Esophagus squamous epithelium (tissue), 5 donors: ENCODE measurements around the gene CLIP4. TPM values are rescaled to one million over a fixed set of nuclear protein-coding genes. Genes with fewer than 3 reads are reported as not detected.

Source experiments
- DNase-seq: peaks from one replicate; lab custom pipeline; 2025; lab: John Stamatoyannopoulos, UW
- H3K27ac ChIP-seq, 4 donors: fragments of 200-600 bp; sonication (generic); one replicate each; pipeline ENCODE4 v1.5.1; 2016 to 2019; ENCODE audit warnings: mild to moderate bottlenecking in 1 of 4
- H3K27me3 ChIP-seq, 4 donors: fragments of 200-600 bp; sonication (generic); 1 replicate in 3 of 4; 2 replicates in 1 of 4; pipeline versions ENCODE4 v1.5.1 to v1.6.0; 2017 to 2021; ENCODE audit warnings: antibody characterized with exemption in 1 of 4
- H3K36me3 ChIP-seq, 3 donors: fragments of 200-600 bp; sonication (generic); one replicate each; pipeline ENCODE4 v1.5.1; 2016 to 2019
- H3K4me1 ChIP-seq, 3 donors: fragments of 200-600 bp; sonication (generic); one replicate each; pipeline ENCODE4 v1.5.1; 2017 to 2019
- H3K4me3 ChIP-seq, 4 donors: fragments of 200-600 bp; sonication (generic); 1 replicate in 3 of 4; 2 replicates in 1 of 4; pipeline ENCODE4 v1.5.1; 2016 to 2019; ENCODE audit warnings: mild to moderate bottlenecking in 2 of 4, moderate library complexity in 1 of 4
- H3K9me3 ChIP-seq, 3 donors: fragments of 200-600 bp; sonication (generic); one replicate each; pipeline ENCODE4 v1.5.1; 2016 to 2019
- POLR2A ChIP-seq, 4 donors: fragments of 450-650 bp; IDR thresholded peaks; one replicate each; pipeline ENCODE4 v1.6.1; 2017; ENCODE audit warnings: antibody characterized with exemption in 4 of 4, mild to moderate bottlenecking in 4 of 4, moderate library complexity in 3 of 4
- WGBS, 2 donors: methylation state at CpG; one replicate each; pipeline ENCODE4 v1.1.5; 2018; 5-methylcytosine and 5-hydroxymethylcytosine counted together
- intact Hi-C: fragments of 100-400 bp; cut with DNase I; formaldehyde crosslinking; loops from one replicate; pipeline ENCODE4 v1.15.0; 2022
- total RNA-seq, 4 donors: library from RNA; depleted of rRNA; stranded (reverse); fragments of >200 nt; gene quantifications; one replicate each; pipeline ENCODE4 v1.1.0, GENCODE V29; 2016
- TF ChIP-seq, protein P1 (sequence below), 6 experiments: fragments of 450-650 bp in 4 of 6; fragments of 200-600 bp in 2 of 6; sonication (generic) in 2 of 6; IDR thresholded peaks; one replicate each; pipeline ENCODE4 v1.5.1; 2016 to 2019; ENCODE audit warnings: antibody characterized with exemption in 6 of 6, mild to moderate bottlenecking in 4 of 6, moderate library complexity in 4 of 6
- donor health status: DM: yes; HTN: yes; CAD: no.

Gene CLIP4
- total RNA-seq, 4 donors from 2014 or later, result 39.7 to 85.3 (median 46.5) TPM

- Histone ChIP-seq H3K36me3 (peaks cover 0 to 69% (median 0%) of the 10 kb centered on the region in 3 donors), H3K27me3 (no peaks in the 10 kb centered on the region), H3K4me3 (no peak overlapping the region), H3K27ac (no peak overlapping the region), H3K4me1 (peaks cover 0 to 4% (median 0%) of the 10 kb centered on the region in 3 donors), H3K9me3 (no peaks in the 10 kb centered on the region)
- 95 to 96% methylated on average over 1 of the region's 1 CpG for WGBS, 2 donors
- no peak for DNase-seq
- intact Hi-C loops, result no loop called here
- TF ChIP-seq POLR2A (IDR thresholded peaks at IDR 0.05), result no peak
- TF ChIP-seq, protein P1, sequence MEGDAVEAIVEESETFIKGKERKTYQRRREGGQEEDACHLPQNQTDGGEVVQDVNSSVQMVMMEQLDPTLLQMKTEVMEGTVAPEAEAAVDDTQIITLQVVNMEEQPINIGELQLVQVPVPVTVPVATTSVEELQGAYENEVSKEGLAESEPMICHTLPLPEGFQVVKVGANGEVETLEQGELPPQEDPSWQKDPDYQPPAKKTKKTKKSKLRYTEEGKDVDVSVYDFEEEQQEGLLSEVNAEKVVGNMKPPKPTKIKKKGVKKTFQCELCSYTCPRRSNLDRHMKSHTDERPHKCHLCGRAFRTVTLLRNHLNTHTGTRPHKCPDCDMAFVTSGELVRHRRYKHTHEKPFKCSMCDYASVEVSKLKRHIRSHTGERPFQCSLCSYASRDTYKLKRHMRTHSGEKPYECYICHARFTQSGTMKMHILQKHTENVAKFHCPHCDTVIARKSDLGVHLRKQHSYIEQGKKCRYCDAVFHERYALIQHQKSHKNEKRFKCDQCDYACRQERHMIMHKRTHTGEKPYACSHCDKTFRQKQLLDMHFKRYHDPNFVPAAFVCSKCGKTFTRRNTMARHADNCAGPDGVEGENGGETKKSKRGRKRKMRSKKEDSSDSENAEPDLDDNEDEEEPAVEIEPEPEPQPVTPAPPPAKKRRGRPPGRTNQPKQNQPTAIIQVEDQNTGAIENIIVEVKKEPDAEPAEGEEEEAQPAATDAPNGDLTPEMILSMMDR (IDR thresholded peaks at IDR 0.05), result no peak
Observed at GRCh38 chr2:29186817-29187216, 71.6 kb downstream of the CLIP4 start.

DNA sequence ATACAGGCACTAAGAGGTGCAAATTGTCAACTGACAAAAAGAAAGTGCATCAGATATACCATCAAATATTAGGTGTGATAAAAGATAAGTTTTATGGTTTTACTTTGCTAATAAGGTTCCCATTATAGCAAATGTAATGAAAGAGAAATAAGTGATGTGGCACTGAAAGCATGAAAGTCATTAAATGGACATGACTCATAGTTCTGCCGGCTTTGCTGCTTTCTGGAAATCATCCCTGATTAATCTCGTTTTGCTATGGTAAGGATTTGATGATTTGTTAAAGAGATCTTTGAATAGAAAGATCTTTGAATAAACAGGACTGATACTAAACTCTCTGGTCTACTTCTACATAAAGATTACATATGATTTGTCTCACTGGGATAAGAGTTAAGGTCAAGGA, 72.7 kb downstream of the CLIP4 start:
- intact Hi-C loops, result no loop called here
- no peak for DNase-seq
- peaks cover 0 to 66% (median 0%) of the 10 kb centered on the region in 3 donors for H3K36me3 ChIP-seq
- 17 to 20% methylated on average over 2 of the region's 2 CpGs for WGBS, 2 donors
- H3K4me1 ChIP-seq, result peaks cover 0 to 4% (median 0%) of the 10 kb centered on the region in 3 donors
- TF ChIP-seq POLR2A (IDR thresholded peaks at IDR 0.05), result no peak
- TF ChIP-seq, protein P1 (IDR thresholded peaks at IDR 0.05), result no peak
- no peaks in the 10 kb centered on the region for H3K27me3 ChIP-seq
- no peak overlapping the region for H3K27ac ChIP-seq
- H3K4me3 ChIP-seq, result no peak overlapping the region
- no peaks in the 10 kb centered on the region for H3K9me3 ChIP-seq

DNA sequence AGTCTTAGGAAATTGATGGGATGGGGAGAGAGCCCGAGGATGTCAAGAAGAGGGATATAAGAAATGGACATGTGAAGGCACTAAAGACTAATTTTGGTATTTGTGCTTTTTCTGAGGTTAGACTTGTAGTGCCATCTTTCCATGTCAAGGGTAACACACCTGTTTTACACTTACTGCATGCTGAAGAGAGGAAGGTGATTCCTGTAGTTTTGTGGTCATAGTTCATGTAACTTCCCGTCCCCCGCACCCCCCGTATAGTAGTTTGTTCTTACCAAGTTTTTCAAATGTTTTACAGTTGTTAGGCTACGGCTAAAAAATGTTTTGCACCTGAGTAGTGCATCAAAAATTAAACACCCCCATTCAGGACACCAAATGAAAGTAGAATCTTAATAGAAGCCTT, 73.8 kb downstream of the CLIP4 start:
- 89 to 90% methylated on average over 5 of the region's 5 CpGs for WGBS, 2 donors
- peaks cover 0 to 4% (median 0%) of the 10 kb centered on the region in 3 donors for H3K4me1 ChIP-seq
- no peak for DNase-seq
- TF ChIP-seq, protein P1 (IDR thresholded peaks at IDR 0.05), result no peak
- TF ChIP-seq POLR2A (IDR thresholded peaks at IDR 0.05), result no peak
- H3K9me3 ChIP-seq, result no peaks in the 10 kb centered on the region
- H3K27ac ChIP-seq, result no peak overlapping the region
- H3K4me3 ChIP-seq, result no peak overlapping the region
- H3K36me3 ChIP-seq, result peaks cover 0 to 55% (median 0%) of the 10 kb centered on the region in 3 donors
- intact Hi-C loops, result no loop called here
- H3K27me3 ChIP-seq, result no peaks in the 10 kb centered on the region

DNA sequence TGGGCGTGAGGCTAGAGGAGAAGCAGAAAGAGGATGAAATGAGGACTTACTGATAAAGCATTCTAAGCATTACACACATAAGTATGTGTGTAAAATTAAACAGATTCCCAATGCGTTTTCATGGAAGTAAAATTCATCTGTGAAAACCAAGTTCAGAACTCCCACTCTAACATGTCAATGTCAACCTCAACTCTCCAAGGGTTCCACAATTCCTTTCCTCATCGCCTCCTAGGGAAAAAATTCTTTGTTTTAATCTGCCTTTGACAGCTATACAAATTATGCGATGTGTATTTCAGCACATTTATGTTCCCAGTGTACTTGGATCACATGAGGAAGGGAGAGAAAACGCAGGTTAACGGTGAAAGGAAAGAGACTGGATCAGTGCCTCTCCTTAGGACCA, 76.6 kb downstream of the CLIP4 start:
- no peak for DNase-seq
- intact Hi-C loops, result loop anchor here (10.0 kb wide), 1 partner anchor 147 kb away; no protein-coding TSS in a partner anchor
- Histone ChIP-seq H3K4me1 (peaks cover 0 to 8% (median 0%) of the 10 kb centered on the region in 3 donors), H3K36me3 (peaks cover 0 to 37% (median 0%) of the 10 kb centered on the region in 3 donors), H3K27me3 (no peaks in the 10 kb centered on the region), H3K9me3 (no peaks in the 10 kb centered on the region), H3K4me3 (no peak overlapping the region), H3K27ac (no peak overlapping the region)
- TF ChIP-seq, protein P1 (IDR thresholded peaks at IDR 0.05), result no peak
- TF ChIP-seq POLR2A (IDR thresholded peaks at IDR 0.05), result no peak
- 83 to 88% methylated on average over 6 of the region's 6 CpGs for WGBS, 2 donors

DNA sequence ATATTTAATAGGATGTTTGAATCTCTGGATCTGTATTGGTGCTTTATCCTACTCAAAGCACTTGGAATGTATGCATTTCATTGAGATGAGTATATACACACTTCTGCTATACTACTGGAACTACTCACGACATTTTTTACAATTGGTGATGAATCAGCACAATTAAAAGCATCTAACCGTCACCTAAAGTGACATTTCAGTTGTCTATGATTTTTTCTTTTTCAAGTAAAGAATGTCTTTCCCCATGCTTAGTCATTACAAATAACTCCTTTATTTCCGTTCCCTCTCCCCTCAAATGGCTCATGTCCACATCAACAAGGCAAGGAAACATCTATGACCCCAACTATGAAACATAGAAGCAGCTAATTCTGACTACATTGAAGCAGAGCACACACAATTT, 77.3 kb downstream of the CLIP4 start:
- H3K27me3 ChIP-seq, result no peaks in the 10 kb centered on the region
- peaks cover 0 to 15% (median 0%) of the 10 kb centered on the region in 3 donors for H3K4me1 ChIP-seq
- H3K4me3 ChIP-seq, result no peak overlapping the region
- intact Hi-C loops, result loop anchor here (10.0 kb wide), 1 partner anchor 148 kb away; no protein-coding TSS in a partner anchor
- no peak overlapping the region for H3K27ac ChIP-seq
- peaks cover 0 to 31% (median 0%) of the 10 kb centered on the region in 3 donors for H3K36me3 ChIP-seq
- 67 to 71% methylated on average over 3 of the region's 3 CpGs for WGBS, 2 donors
- H3K9me3 ChIP-seq, result no peaks in the 10 kb centered on the region
- DNase-seq, result no peak
- no peak for TF ChIP-seq POLR2A (IDR thresholded peaks at IDR 0.05)
- TF ChIP-seq, protein P1 (IDR thresholded peaks at IDR 0.05), result no peak
